Lower leg skin (tissue), 4 donors: Measurements from ENCODE around the gene HMGCS2. TPM values are rescaled to one million over a fixed set of nuclear protein-coding genes. Genes with fewer than 3 reads are reported as not detected.
"Not testable (repeated sequence)": the region's sequence is repeated elsewhere in the genome, so short reads cannot be mapped to it uniquely, and the experiment has no call there.

Experiments
- DNase-seq, 2 donors: peaks; one replicate each; pipeline ENCODE4 v3.0.0-alpha.2; 2019; ENCODE audit warnings: low spot score in 2 of 2
- H3K4me3 ChIP-seq: fragments of 200-600 bp; sonication (generic); 2 replicates; pipeline ENCODE4 v1.5.1; 2017; ENCODE audit warnings: mild to moderate bottlenecking, low read depth; ENCODE audit not compliant: poor library complexity, severe bottlenecking
- POLR2A ChIP-seq, 2 donors: fragments of 450-650 bp; IDR thresholded peaks; one replicate each; pipeline ENCODE4 v1.6.1; 2016 to 2017; ENCODE audit warnings: antibody characterized with exemption in 2 of 2, mild to moderate bottlenecking in 1 of 2, moderate library complexity in 1 of 2
- WGBS, 2 donors: methylation state at CpG; one replicate each; pipeline ENCODE4 v1.1.5; 2018; 5-methylcytosine and 5-hydroxymethylcytosine counted together
- intact Hi-C: fragments of 100-400 bp; cut with DNase I; formaldehyde crosslinking; loops from one replicate; pipeline ENCODE4 v1.15.0; 2023; ENCODE audit warnings: low total_unique reads
- total RNA-seq, 4 donors: library from RNA; depleted of rRNA; stranded (reverse); fragments of >200 nt; gene quantifications; one replicate each; pipeline ENCODE4 v1.1.0, GENCODE V29; 2016
- TF ChIP-seq, protein P1 (sequence below), 3 donors: fragments of 450-650 bp; IDR thresholded peaks; one replicate each; pipeline ENCODE4 v1.5.1; 2016; ENCODE audit warnings: antibody characterized with exemption in 3 of 3, mild to moderate bottlenecking in 3 of 3, moderate library complexity in 2 of 3

HMGCS2 gene
- total RNA-seq, 4 donors from 2014 or later = 23.9 to 400 (median 93.4) TPM

DNA sequence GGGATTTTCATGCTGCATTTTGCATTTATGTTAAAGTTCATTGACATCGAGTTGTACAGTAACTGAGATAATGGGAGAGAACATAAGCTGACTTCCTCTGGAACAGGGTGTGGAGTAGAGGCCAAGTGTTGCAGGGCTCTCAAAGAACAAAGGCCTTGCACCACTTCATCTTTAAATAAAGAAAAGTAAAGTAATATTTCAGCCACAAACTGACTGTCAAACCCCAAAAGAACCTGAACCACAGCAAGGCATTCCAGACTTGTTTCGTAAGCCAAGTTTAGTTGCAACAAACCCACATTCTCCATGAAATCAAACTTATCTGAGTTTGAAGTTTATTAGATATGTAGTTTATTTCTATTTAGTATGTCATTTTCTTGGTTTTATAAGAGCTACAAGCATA lies 19.1 kb upstream of the HMGCS2 start:
- DNase-seq = no peak
- H3K4me3 ChIP-seq = no peak overlapping the region
- 51 to 70% methylated on average over 2 of the region's 2 CpGs for WGBS, 2 donors
- intact Hi-C loops = no loop called here
- TF ChIP-seq, protein P1, sequence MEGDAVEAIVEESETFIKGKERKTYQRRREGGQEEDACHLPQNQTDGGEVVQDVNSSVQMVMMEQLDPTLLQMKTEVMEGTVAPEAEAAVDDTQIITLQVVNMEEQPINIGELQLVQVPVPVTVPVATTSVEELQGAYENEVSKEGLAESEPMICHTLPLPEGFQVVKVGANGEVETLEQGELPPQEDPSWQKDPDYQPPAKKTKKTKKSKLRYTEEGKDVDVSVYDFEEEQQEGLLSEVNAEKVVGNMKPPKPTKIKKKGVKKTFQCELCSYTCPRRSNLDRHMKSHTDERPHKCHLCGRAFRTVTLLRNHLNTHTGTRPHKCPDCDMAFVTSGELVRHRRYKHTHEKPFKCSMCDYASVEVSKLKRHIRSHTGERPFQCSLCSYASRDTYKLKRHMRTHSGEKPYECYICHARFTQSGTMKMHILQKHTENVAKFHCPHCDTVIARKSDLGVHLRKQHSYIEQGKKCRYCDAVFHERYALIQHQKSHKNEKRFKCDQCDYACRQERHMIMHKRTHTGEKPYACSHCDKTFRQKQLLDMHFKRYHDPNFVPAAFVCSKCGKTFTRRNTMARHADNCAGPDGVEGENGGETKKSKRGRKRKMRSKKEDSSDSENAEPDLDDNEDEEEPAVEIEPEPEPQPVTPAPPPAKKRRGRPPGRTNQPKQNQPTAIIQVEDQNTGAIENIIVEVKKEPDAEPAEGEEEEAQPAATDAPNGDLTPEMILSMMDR (IDR thresholded peaks at IDR 0.05) = no peak
- no peak for TF ChIP-seq POLR2A (IDR thresholded peaks at IDR 0.05)

DNA sequence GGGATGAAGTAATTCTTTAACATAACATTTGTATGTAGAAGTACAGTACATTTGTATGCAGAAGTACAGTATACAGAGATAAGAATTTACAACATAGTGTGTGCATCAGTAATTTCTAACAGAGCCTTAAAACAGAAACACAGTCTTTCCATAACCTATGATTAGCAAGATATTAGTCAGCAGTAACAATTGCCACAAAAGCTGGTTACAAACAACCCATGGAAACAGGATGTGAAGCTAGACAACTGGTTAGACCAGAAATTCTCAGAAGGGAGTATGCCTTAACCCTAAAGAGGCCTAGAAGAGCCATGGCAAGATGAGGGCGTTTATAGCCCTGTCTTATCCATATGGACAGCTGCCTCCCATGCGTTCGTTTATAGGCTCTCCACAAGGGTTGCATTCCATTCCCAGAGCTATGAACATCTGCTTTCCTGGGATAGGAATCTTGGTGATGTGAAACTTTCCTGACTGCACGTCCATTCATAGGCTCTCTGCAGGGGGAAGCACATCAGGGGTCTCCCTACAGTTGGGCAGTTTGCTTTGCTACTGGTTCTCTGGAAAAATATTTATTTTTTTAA lies 17.9 kb upstream of the HMGCS2 start:
- H3K4me3 ChIP-seq, DNase-seq, intact Hi-C loops: not testable (repeated sequence)
- 51 to 54% methylated on average over 4 of the region's 4 CpGs for WGBS, 2 donors

DNA sequence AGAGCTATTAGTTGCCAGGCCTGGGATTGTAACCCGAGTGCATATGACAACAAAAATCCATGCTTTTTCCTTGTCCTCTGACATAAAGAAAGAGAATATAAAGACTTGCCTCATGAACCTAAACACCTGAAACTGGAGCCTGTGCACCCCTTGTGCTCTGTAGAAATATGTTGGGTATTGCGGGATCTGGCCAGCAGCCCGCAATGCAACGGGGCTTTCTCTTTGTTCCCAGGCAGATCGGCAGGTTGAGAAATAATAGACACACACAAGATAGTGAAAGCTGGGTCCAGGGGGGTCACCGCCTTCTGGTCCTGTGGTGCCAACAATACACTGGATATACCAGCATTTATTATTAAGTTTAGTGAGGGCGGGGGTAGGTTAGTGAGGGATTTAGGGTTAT lies 17.3 kb upstream of the HMGCS2 start:
- intact Hi-C loops, H3K4me3 ChIP-seq, DNase-seq: not testable (repeated sequence)
- 59 to 79% methylated on average over 7 of the region's 7 CpGs for WGBS, 2 donors

DNA sequence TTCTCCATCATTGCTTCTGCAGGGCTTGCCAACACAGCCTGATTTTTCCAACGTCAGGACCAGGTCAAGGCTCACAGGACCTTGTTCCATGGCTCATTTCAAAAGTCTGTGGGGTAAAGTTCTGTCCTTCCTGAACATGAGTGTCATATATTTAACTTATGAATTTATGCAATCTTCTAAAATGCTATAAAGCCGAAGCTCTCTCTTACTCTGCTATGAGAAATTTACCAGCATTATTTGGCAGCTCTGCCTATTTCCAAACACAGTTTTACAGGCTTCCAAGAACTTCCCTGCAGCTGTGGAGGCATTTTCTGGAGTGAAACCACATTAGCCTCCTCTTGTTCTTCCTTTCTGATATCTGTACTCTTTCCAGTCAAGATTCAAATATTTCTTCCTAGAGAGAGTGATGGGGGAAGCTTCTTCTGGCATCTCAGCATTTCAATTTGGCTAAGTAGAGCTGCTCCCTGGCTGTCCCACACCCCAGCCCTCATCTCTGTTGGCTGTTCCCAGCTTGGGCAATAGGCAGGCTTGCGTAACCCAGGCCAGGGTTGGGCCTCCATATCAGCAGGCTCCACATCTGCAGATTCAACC lies 15.6 kb upstream of the HMGCS2 start:
- 44 to 62% methylated on average over 3 of the region's 3 CpGs for WGBS, 2 donors
- no peak overlapping the region for H3K4me3 ChIP-seq
- TF ChIP-seq POLR2A (IDR thresholded peaks at IDR 0.05) = no peak
- TF ChIP-seq, protein P1 (IDR thresholded peaks at IDR 0.05) = no peak
- peak; percentile 69 to 96 for DNase-seq
- intact Hi-C loops = no loop called here

DNA sequence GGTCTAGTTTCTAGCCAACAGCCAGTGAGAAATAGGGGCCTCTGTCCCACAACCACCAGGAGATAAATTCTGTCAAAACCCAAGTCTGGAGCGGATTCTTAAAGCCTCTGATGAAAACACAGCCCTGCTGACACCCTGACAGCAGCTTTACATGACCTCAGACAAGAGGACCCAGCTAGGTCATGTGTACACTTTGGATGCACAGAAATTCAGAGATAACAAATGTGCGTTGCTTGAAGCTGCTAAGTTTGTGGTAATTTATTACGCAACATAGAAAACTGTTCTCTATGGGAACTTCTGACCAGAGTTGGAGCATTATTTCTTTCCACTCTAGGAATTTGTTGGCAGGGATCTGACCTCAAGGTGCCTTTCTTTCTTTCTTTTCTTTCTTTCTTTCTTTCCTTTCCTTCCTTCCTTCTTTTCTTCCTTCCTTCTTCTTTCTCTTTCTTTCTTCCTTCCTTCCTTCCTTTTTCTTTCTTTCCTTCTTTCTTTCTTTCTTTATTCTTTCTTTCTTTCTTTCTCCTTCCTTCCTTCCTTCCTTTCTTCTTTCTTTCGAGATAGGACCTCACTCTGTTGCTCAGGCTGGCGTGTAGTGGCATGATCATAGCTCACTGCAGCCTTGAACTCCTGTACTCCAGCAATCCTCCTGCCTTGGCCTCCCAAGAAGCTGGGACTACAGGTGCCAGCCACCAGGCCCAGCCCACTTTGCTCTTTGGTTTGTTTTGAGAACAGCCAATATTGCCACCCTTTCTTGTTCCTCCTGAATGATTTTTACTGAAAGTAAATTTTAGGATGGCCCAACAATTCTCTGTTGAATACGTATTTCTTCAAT lies 14.9 kb upstream of the HMGCS2 start:
- H3K4me3 ChIP-seq = no peak overlapping the region
- WGBS, 2 donors = 80% methylated on average over 6 of the region's 6 CpGs
- intact Hi-C loops = no loop called here
- TF ChIP-seq, protein P1 (IDR thresholded peaks at IDR 0.05) = no peak
- TF ChIP-seq POLR2A (IDR thresholded peaks at IDR 0.05) = no peak
- no peak for DNase-seq

DNA sequence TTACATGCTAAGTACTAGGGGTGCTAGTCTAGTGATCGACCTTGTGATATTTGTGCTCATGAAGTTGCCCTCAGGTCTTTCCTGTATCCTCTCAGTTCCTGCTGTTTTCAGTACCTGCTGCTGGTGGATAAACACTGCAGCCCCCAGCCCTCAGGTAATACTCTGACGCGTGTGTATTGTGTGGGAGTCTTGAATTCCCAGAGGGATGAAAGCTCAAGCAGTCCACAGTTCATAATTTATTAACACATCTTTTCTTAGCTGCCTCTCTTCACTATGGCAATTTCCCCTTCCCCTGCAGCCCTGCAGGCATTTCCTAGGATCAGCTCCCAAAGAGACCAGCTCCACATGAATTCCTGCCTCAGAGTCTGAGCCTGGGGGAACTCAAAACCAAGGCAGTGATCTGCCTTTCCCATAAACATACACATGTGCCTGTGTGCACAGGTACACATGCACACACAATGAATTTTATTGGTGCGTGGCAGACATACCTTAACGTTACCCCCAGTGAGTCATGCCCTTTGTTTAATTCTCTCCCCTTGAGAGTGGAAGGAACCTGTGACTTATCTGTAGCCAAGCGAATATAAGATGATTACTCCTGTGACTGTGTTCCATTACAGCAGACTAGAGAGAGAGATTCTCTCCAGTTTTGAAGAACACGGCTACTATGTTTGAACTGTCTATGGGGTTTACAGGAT lies 14.1 kb upstream of the HMGCS2 start:
- no peak overlapping the region for H3K4me3 ChIP-seq
- no peak for DNase-seq
- WGBS, 2 donors = 68% methylated on average over 7 of the region's 7 CpGs
- TF ChIP-seq POLR2A (IDR thresholded peaks at IDR 0.05) = no peak
- TF ChIP-seq, protein P1 (IDR thresholded peaks at IDR 0.05) = no peak
- intact Hi-C loops = no loop called here
